IMR-90 (cell line): Measurements from ENCODE around the gene FGGY. TPM values are rescaled to one million over a fixed set of nuclear protein-coding genes. Genes with fewer than 3 reads are reported as not detected.

Experiments used
- ATAC-seq: fragments of 200-7000 bp; cut with Tn5 transposase; 2 replicates; pipeline ENCODE4 v1.9.1; 2020; ENCODE audit warnings: low read depth, mild to moderate bottlenecking, moderate library complexity
- BruUV-seq: library from RNA; stranded (reverse); fragments of 400-500 nt; replicated peaks from 2 replicates; lab custom pipeline; 2021; lab: Mats Ljungman, UMichigan
- CTCF ChIA-PET: fragments of 300-600 bp; formaldehyde crosslinking; extraction: SDS; loops from one replicate; lab custom pipeline; 2021; ENCODE audit warnings: antibody characterized with exemption; lab: Yijun Ruan, JAX
- POLR2A ChIA-PET: fragments of 300-600 bp; sonication (Branson Sonifier 250); formaldehyde crosslinking; loops from one replicate; lab custom pipeline; 2022; ENCODE audit warnings: antibody characterized with exemption; ENCODE audit not compliant: unreplicated experiment; lab: Charles Lee
- DNase-seq: peaks from one replicate; pipeline ENCODE4 v3.0.0; 2013
- H2AFZ ChIP-seq: replicated peaks from 2 replicates; pipeline ENCODE3; 2013; ENCODE audit warnings: low read length, mild to moderate bottlenecking; ENCODE audit not compliant: poor library complexity
- H2AK5ac ChIP-seq: 2 replicates; pipeline ENCODE4 v1.6.1; 2013; ENCODE audit warnings: low read depth, low read length, inconsistent platforms
- H2AK9ac ChIP-seq: replicated peaks from 2 replicates; pipeline ENCODE3; 2013; ENCODE audit warnings: mild to moderate bottlenecking, low read depth, low read length, moderate library complexity; ENCODE audit not compliant: poor library complexity
- H2BK120ac ChIP-seq: 2 replicates; pipeline ENCODE4 v1.6.1; 2013; ENCODE audit warnings: low read depth, low read length, inconsistent platforms
- H2BK15ac ChIP-seq: 3 replicates; pipeline ENCODE4 v1.6.1; 2013; ENCODE audit warnings: low read depth, low read length, inconsistent platforms
- H2BK20ac ChIP-seq: 2 replicates; pipeline ENCODE4 v1.6.1; 2013; ENCODE audit warnings: low read depth, mild to moderate bottlenecking, inconsistent platforms, low read length, moderate library complexity
- H2BK5ac ChIP-seq: 2 replicates; pipeline ENCODE4 v1.6.1; 2013; ENCODE audit warnings: mild to moderate bottlenecking, low read depth, low read length, inconsistent platforms; ENCODE audit not compliant: poor library complexity, severe bottlenecking
- H3K14ac ChIP-seq: replicated peaks from 2 replicates; pipeline ENCODE4 v1.6.1; 2013; ENCODE audit warnings: low read depth, low read length, inconsistent platforms
- H3K18ac ChIP-seq: 2 replicates; pipeline ENCODE4 v1.6.1; 2013; ENCODE audit warnings: low read depth, low read length, control low read depth
- H3K23ac ChIP-seq: 2 replicates; pipeline ENCODE4 v1.6.1; 2013; ENCODE audit warnings: low read depth, low read length, inconsistent platforms
- H3K27ac ChIP-seq: 2 replicates; pipeline ENCODE4 v1.5.1; 2013; ENCODE audit warnings: mild to moderate bottlenecking, control low read depth, low read length; ENCODE audit not compliant: insufficient read depth
- H3K27me3 ChIP-seq: 2 replicates; pipeline ENCODE4 v1.6.1; 2013; ENCODE audit warnings: low read length; ENCODE audit not compliant: control insufficient read depth, insufficient read depth
- H3K36me3 ChIP-seq: 2 replicates; pipeline ENCODE4 v1.6.1; 2013; ENCODE audit warnings: low read length, mixed read lengths; ENCODE audit not compliant: control insufficient read depth, insufficient read depth
- H3K4ac ChIP-seq: 2 replicates; pipeline ENCODE4 v1.6.1; 2013; ENCODE audit warnings: low read depth, low read length, inconsistent platforms
- H3K4me1 ChIP-seq: 2 replicates; pipeline ENCODE4 v1.6.1; 2013; ENCODE audit warnings: low read length, mixed read lengths; ENCODE audit not compliant: control insufficient read depth, insufficient read depth
- H3K4me2 ChIP-seq: 2 replicates; pipeline ENCODE4 v1.6.1; 2013; ENCODE audit warnings: low read depth, mild to moderate bottlenecking, control low read depth, low read length, moderate library complexity
- H3K4me3 ChIP-seq: 2 replicates; pipeline ENCODE4 v1.5.1; 2013; ENCODE audit warnings: low read depth, mild to moderate bottlenecking, control low read depth, low read length, moderate library complexity; ENCODE audit not compliant: insufficient read depth
- H3K56ac ChIP-seq: 2 replicates; pipeline ENCODE4 v1.6.1; 2013; ENCODE audit warnings: low read length, inconsistent platforms; ENCODE audit not compliant: insufficient read depth; ENCODE audit errors: extremely low read depth
- H3K79me1 ChIP-seq, 2 experiments: 2 replicates each; pipeline ENCODE4 v1.6.1; 2013; ENCODE audit warnings: low read length in 2 of 2, inconsistent platforms in 1 of 2, low read depth in 1 of 2
- H3K9ac ChIP-seq: 2 replicates; pipeline ENCODE4 v1.6.1; 2013; ENCODE audit warnings: low read depth, low read length, control low read depth
- H3K9me1 ChIP-seq: 2 replicates; pipeline ENCODE4 v1.6.1; 2013; ENCODE audit warnings: low read length, inconsistent platforms; ENCODE audit not compliant: insufficient read depth
- H3K9me3 ChIP-seq: 2 replicates; pipeline ENCODE4 v1.6.1; 2013; ENCODE audit warnings: low read length; ENCODE audit not compliant: control insufficient read depth, insufficient read depth
- H4K20me1 ChIP-seq: 2 replicates; pipeline ENCODE4 v1.6.1; 2013; ENCODE audit warnings: low read length, inconsistent platforms; ENCODE audit not compliant: insufficient read depth
- H4K5ac ChIP-seq: 2 replicates; pipeline ENCODE4 v1.6.1; 2013; ENCODE audit warnings: mild to moderate bottlenecking, low read depth, low read length, control low read depth
- H4K8ac ChIP-seq, 2 experiments: 2 replicates each; pipeline ENCODE4 v1.6.1; 2013; ENCODE audit warnings: low read depth in 2 of 2, low read length in 2 of 2, control low read depth in 1 of 2, inconsistent platforms in 1 of 2
- H4K91ac ChIP-seq: 2 replicates; pipeline ENCODE4 v1.6.1; 2013; ENCODE audit warnings: low read depth, low read length, inconsistent platforms; ENCODE audit not compliant: insufficient read depth
- BHLHE40 ChIP-seq: fragments of 150-350 bp; IDR thresholded peaks from 2 replicates; pipeline ENCODE4 v1.6.1; 2016; ENCODE audit warnings: mild to moderate bottlenecking, low read depth, low read length
- CEBPB ChIP-seq: IDR thresholded peaks from 2 replicates; pipeline ENCODE4 v1.6.1; 2012; ENCODE audit warnings: low read depth, low read length, improper control_type of control experiment
- CHD1 ChIP-seq: IDR thresholded peaks from 2 replicates; pipeline ENCODE4 v1.6.1; 2012; ENCODE audit warnings: low read depth, low read length, improper control_type of control experiment
- CTCF ChIP-seq: conservative IDR thresholded peaks from 2 replicates; pipeline ENCODE4 v1.5.1; 2012; ENCODE audit warnings: mild to moderate bottlenecking, low read depth, low read length, improper control_type of control experiment
- ELK1 ChIP-seq: fragments of 150-350 bp; IDR thresholded peaks from 2 replicates; pipeline ENCODE4 v1.6.1; 2016; ENCODE audit warnings: low read depth, mild to moderate bottlenecking, low read length, moderate library complexity, borderline replicate concordance
- FOS ChIP-seq: fragments of 150-350 bp; IDR thresholded peaks from 2 replicates; pipeline ENCODE4 v1.6.1; 2016; ENCODE audit warnings: low read depth, low read length
- MAFK ChIP-seq: IDR thresholded peaks from 2 replicates; pipeline ENCODE4 v1.6.1; 2012; ENCODE audit warnings: low read depth, low read length, improper control_type of control experiment
- MAZ ChIP-seq: IDR thresholded peaks from 2 replicates; pipeline ENCODE4 v1.6.1; 2012; ENCODE audit warnings: low read depth, mild to moderate bottlenecking, low read length, improper control_type of control experiment, moderate library complexity, borderline replicate concordance
- MXI1 ChIP-seq: IDR thresholded peaks from 2 replicates; pipeline ENCODE4 v1.6.1; 2012; ENCODE audit warnings: low read depth, mild to moderate bottlenecking, low read length, moderate library complexity, borderline replicate concordance
- NFE2L2 ChIP-seq: fragments of 150-350 bp; IDR thresholded peaks from 2 replicates; pipeline ENCODE4 v1.6.1; 2016; ENCODE audit warnings: low read depth, mild to moderate bottlenecking, low read length
- POLR2A ChIP-seq: IDR thresholded peaks from 2 replicates; pipeline ENCODE4 v1.6.1; 2012; ENCODE audit warnings: mild to moderate bottlenecking, low read depth, low read length
- RAD21 ChIP-seq: IDR thresholded peaks from 2 replicates; pipeline ENCODE4 v1.6.1; 2012; ENCODE audit warnings: low read length, improper control_type of control experiment
- RCOR1 ChIP-seq: IDR thresholded peaks from 2 replicates; pipeline ENCODE4 v1.6.1; 2012; ENCODE audit warnings: mild to moderate bottlenecking, low read length, improper control_type of control experiment; ENCODE audit not compliant: insufficient replicate concordance
- RFX5 ChIP-seq: IDR thresholded peaks from 2 replicates; pipeline ENCODE4 v1.8.0; 2012; ENCODE audit warnings: low read depth, mild to moderate bottlenecking, low read length, moderate library complexity
- SMC3 ChIP-seq: fragments of 150-350 bp; IDR thresholded peaks from 2 replicates; pipeline ENCODE4 v1.6.1; 2016; ENCODE audit warnings: low read depth, mild to moderate bottlenecking, antibody characterized with exemption, low read length, moderate library complexity
- USF2 ChIP-seq: fragments of 150-350 bp; IDR thresholded peaks from 2 replicates; pipeline ENCODE4 v1.6.1; 2017; ENCODE audit warnings: mild to moderate bottlenecking, antibody characterized with exemption, low read length, low read depth
- WGBS, 2 experiments: methylation state at CpG; one replicate each; pipeline versions ENCODE4 v1.1.5 to v1.1.7; 2013; ENCODE audit warnings: missing lambda C conversion rate in 2 of 2; ENCODE audit not compliant: insufficient read length in 1 of 2; ENCODE audit errors: extremely low coverage in 2 of 2; 5-methylcytosine and 5-hydroxymethylcytosine counted together
- dilution Hi-C: fragments of 300-500 bp; cut with HindIII; formaldehyde crosslinking; loops from one replicate; pipeline ENCODE4 v1.14.3; 2018; ENCODE audit warnings: low sequenced_read_pairs; ENCODE audit not compliant: unreplicated experiment
- in situ Hi-C: fragments of 300-500 bp; cut with MboI; formaldehyde crosslinking; loops from 3 replicates; pipeline ENCODE4 v1.14.3; 2019; ENCODE audit warnings: low sequenced_read_pairs, inconsistent platforms, mixed read lengths
- intact Hi-C: fragments of 100-400 bp; cut with micrococcal nuclease; formaldehyde crosslinking; loops from 2 replicates; pipeline ENCODE4 v1.10.0; 2022
- polyA plus RNA-seq, 3 experiments: library from polyadenylated mRNA; depleted of rRNA; stranded (reverse); fragments of >200 nt; gene quantifications; 2 replicates each; pipeline ENCODE4 v1.2.3, GENCODE V29; 2012; ENCODE audit warnings: low replicate concordance in 1 of 3
- total RNA-seq: library from RNA; depleted of rRNA; stranded (reverse); fragments of >200 nt; gene quantifications from 2 replicates; pipeline ENCODE4 v1.2.3, GENCODE V29; 2012

The FGGY gene
- total and polyA plus RNA-seq, 2 of the 4 experiments (the other 2 are of a cell fraction), result 5.6 to 14.0 TPM

GRCh38 chr1:59554752-59555151, 257.9 kb downstream of the FGGY start:
- dilution Hi-C loops, result no loop called here
- H3K4ac ChIP-seq, result no peak overlapping the region
- no peak overlapping the region for H4K91ac ChIP-seq
- no peak overlapping the region for H4K8ac ChIP-seq
- H2AK9ac ChIP-seq, result no peak overlapping the region
- H2AK5ac ChIP-seq, result no peak overlapping the region
- H3K4me3 ChIP-seq, result no peak overlapping the region
- no peak overlapping the region for H2BK15ac ChIP-seq
- H3K56ac ChIP-seq, result no peak overlapping the region
- no peaks in the 10 kb centered on the region; the same call in 1 of the 2 replicates for H3K9me1 ChIP-seq
- H3K9ac ChIP-seq, result no peak overlapping the region
- H3K23ac ChIP-seq, result no peak overlapping the region
- peaks cover 5% of the 10 kb centered on the region; the same call in 1 of the 2 replicates for H3K9me3 ChIP-seq
- H4K5ac ChIP-seq, result no peak overlapping the region
- in situ Hi-C loops, result no loop called here
- no peak overlapping the region for H3K4me2 ChIP-seq
- H2BK5ac ChIP-seq, result no peak overlapping the region
- H2BK20ac ChIP-seq, result no peak overlapping the region
- no peaks in the 10 kb centered on the region for H3K79me1 ChIP-seq
- H2AFZ ChIP-seq, result no peak overlapping the region
- ChIA-PET POLR2A (no interaction called here), CTCF (no interaction called here)
- H3K4me1 ChIP-seq, result peaks cover 11% of the 10 kb centered on the region
- no peaks in the 10 kb centered on the region for H4K20me1 ChIP-seq
- no peak overlapping the region for H2BK120ac ChIP-seq
- no peak overlapping the region for H3K18ac ChIP-seq
- H3K27me3 ChIP-seq, result no peaks in the 10 kb centered on the region
- TF ChIP-seq SMC3, result no peak
- TF ChIP-seq RFX5, result no peak
- TF ChIP-seq RAD21, result no peak
- no peak for TF ChIP-seq POLR2A
- TF ChIP-seq ELK1, result no peak
- TF ChIP-seq USF2, result no peak
- no peak for TF ChIP-seq MAFK
- no peak for TF ChIP-seq MAZ
- no peak for TF ChIP-seq MXI1
- no peak for TF ChIP-seq FOS
- no peak for TF ChIP-seq BHLHE40
- no peak for TF ChIP-seq CTCF
- TF ChIP-seq CEBPB, result no peak
- no peak for TF ChIP-seq RCOR1
- no peak for TF ChIP-seq NFE2L2
- no peak for TF ChIP-seq CHD1
- intact Hi-C loops, result no loop called here
- no CpG with 5 or more reads among the region's 4 CpGs for WGBS, 2 experiments
- H3K36me3 ChIP-seq, result no peaks in the 10 kb centered on the region
- BruUV-seq, result no TSS peak
- DNase-seq (no peak), ATAC-seq (no peak)
- no peak overlapping the region for H3K14ac ChIP-seq
- no peak overlapping the region for H3K27ac ChIP-seq
